ENCODE results near the gene HMOX1. TPM values are rescaled to one million over a fixed set of nuclear protein-coding genes. Genes with fewer than 3 reads are reported as not detected.

HMOX1 gene
- total RNA-seq, 1 experiment from 2014 or later: 12.1 TPM

DNA sequence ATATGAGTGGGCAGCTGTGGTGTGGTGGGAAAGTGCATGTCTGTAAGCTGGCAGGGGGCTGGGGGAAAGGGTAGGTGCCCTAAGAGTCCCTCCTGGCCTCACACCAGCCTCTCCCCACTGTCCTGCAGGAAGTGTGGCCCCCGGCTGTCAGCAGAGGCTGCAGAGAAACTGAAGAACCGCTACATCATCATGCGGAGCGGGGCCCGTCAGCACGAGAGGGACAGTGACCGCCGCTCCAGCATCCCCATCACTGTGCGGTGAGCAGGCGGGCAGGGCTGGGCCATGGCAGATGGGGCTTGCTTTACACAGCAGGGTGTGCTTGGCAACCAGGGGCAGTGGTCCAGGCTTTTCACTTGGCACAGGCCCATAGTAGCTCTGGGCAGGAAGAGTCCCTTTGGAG is 38.9 kb downstream of the HMOX1 start (continued):
- TF ChIP-seq ZNF219 (CRISPR knock-in tag; IDR thresholded peaks at IDR 0.05; ENCODE audit: borderline replicate concordance) (no peak), GRHL2 (CRISPR knock-in tag; IDR thresholded peaks at IDR 0.05; ENCODE audit: insufficient replicate concordance, severe bottlenecking) (no peak), ZNF512 (CRISPR knock-in tag; IDR thresholded peaks at IDR 0.05; ENCODE audit: borderline replicate concordance) (no peak), NR2C2 (CRISPR knock-in tag; IDR thresholded peaks at IDR 0.05) (no peak)
- TF ChIP-seq, protein P1, sequence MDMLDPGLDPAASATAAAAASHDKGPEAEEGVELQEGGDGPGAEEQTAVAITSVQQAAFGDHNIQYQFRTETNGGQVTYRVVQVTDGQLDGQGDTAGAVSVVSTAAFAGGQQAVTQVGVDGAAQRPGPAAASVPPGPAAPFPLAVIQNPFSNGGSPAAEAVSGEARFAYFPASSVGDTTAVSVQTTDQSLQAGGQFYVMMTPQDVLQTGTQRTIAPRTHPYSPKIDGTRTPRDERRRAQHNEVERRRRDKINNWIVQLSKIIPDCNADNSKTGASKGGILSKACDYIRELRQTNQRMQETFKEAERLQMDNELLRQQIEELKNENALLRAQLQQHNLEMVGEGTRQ (CRISPR knock-in tag; IDR thresholded peaks at IDR 0.05): no peak
- TF ChIP-seq, protein P2, sequence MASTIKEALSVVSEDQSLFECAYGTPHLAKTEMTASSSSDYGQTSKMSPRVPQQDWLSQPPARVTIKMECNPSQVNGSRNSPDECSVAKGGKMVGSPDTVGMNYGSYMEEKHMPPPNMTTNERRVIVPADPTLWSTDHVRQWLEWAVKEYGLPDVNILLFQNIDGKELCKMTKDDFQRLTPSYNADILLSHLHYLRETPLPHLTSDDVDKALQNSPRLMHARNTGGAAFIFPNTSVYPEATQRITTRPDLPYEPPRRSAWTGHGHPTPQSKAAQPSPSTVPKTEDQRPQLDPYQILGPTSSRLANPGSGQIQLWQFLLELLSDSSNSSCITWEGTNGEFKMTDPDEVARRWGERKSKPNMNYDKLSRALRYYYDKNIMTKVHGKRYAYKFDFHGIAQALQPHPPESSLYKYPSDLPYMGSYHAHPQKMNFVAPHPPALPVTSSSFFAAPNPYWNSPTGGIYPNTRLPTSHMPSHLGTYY (CRISPR knock-in tag; IDR thresholded peaks at IDR 0.05): no peak

GRCh38 chr22:35421121-35421520 is 40.2 kb downstream of the HMOX1 start:
- POLR2A ChIA-PET: interaction anchor here (0.6 to 2.7 kb wide), 4 partner anchors 10 to 41 kb away, joined by 3 to 12 read pairs (median 4); no protein-coding TSS in a partner anchor
- Mint-ChIP-seq H3K4me1 (peaks cover 17% of the 10 kb centered on the region), H3K9me3 (no peaks in the 10 kb centered on the region), H3K36me3 (peaks cover 79% of the 10 kb centered on the region), H3K27ac (no peak overlapping the region), H3K27me3 (ENCODE audit: low read depth) (no peaks in the 10 kb centered on the region), H3K4me3 (no peak overlapping the region)
- ATAC-seq: peak; percentile 68
- CTCF ChIA-PET: interaction anchor here (0.6 to 2.4 kb wide), 14 partner anchors 9 to 911 kb away, joined by 3 to 13 read pairs (median 5); no protein-coding TSS in a partner anchor
- TF ChIP-seq, protein P3, sequence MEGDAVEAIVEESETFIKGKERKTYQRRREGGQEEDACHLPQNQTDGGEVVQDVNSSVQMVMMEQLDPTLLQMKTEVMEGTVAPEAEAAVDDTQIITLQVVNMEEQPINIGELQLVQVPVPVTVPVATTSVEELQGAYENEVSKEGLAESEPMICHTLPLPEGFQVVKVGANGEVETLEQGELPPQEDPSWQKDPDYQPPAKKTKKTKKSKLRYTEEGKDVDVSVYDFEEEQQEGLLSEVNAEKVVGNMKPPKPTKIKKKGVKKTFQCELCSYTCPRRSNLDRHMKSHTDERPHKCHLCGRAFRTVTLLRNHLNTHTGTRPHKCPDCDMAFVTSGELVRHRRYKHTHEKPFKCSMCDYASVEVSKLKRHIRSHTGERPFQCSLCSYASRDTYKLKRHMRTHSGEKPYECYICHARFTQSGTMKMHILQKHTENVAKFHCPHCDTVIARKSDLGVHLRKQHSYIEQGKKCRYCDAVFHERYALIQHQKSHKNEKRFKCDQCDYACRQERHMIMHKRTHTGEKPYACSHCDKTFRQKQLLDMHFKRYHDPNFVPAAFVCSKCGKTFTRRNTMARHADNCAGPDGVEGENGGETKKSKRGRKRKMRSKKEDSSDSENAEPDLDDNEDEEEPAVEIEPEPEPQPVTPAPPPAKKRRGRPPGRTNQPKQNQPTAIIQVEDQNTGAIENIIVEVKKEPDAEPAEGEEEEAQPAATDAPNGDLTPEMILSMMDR (IDR thresholded peaks at IDR 0.05): no peak
- TF ChIP-seq ZNF416 (CRISPR knock-in tag; IDR thresholded peaks at IDR 0.05) (no peak), NFYB (CRISPR knock-in tag; conservative IDR thresholded peaks at IDR 0.05; ENCODE audit: low read depth) (no peak)
- peak; percentile 42 for DNase-seq (ENCODE audit: low spot score)

DNA sequence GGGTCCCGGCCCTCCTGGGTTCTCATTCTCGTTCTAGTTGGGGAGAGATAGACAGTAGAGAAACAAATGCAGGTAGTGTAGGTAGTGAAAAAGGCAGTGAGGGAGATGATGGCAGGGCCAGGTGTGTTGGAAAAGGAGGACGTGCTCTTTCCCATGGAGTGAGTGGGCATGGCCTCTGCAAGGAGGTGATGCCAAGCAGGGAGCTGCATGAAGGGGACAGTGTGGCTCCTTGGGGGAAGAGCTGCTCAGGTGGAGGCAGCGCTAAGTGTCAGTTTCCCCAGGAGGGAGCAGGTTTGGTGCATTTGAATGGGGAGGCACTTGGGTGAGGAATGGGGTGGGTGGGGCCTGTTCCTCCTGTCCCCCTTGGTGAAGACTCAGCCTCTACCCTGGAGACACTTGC is 41.2 kb downstream of the HMOX1 start:
- ATAC-seq (no peak), DNase-seq (ENCODE audit: low spot score) (no peak)
- Mint-ChIP-seq H3K4me1 (peaks cover 26% of the 10 kb centered on the region), H3K27ac (no peak overlapping the region), H3K4me3 (no peak overlapping the region), H3K36me3 (peaks cover 78% of the 10 kb centered on the region), H3K9me3 (no peaks in the 10 kb centered on the region), H3K27me3 (ENCODE audit: low read depth) (no peaks in the 10 kb centered on the region)
- ChIA-PET CTCF (interaction anchor here (2.4 kb wide), 1 partner anchor 71 kb away, joined by 7 read pairs; no protein-coding TSS in a partner anchor), POLR2A (interaction anchor here (0.7 to 2.7 kb wide), 2 partner anchors 8 to 11 kb away, joined by 5 to 12 read pairs; no protein-coding TSS in a partner anchor)
- no peak for TF ChIP-seq SMAD3 (CRISPR knock-in tag; IDR thresholded peaks at IDR 0.05; ENCODE audit: borderline replicate concordance)
- no peak for TF ChIP-seq NFATC4 (CRISPR knock-in tag; IDR thresholded peaks at IDR 0.05)
- no peak for TF ChIP-seq SP1 (CRISPR knock-in tag; conservative IDR thresholded peaks at IDR 0.05)
- no peak for TF ChIP-seq ETV6 (CRISPR knock-in tag; IDR thresholded peaks at IDR 0.05)
- no peak for TF ChIP-seq ZBTB21 (CRISPR knock-in tag; IDR thresholded peaks at IDR 0.05; ENCODE audit: borderline replicate concordance)
- TF ChIP-seq, protein P4, sequence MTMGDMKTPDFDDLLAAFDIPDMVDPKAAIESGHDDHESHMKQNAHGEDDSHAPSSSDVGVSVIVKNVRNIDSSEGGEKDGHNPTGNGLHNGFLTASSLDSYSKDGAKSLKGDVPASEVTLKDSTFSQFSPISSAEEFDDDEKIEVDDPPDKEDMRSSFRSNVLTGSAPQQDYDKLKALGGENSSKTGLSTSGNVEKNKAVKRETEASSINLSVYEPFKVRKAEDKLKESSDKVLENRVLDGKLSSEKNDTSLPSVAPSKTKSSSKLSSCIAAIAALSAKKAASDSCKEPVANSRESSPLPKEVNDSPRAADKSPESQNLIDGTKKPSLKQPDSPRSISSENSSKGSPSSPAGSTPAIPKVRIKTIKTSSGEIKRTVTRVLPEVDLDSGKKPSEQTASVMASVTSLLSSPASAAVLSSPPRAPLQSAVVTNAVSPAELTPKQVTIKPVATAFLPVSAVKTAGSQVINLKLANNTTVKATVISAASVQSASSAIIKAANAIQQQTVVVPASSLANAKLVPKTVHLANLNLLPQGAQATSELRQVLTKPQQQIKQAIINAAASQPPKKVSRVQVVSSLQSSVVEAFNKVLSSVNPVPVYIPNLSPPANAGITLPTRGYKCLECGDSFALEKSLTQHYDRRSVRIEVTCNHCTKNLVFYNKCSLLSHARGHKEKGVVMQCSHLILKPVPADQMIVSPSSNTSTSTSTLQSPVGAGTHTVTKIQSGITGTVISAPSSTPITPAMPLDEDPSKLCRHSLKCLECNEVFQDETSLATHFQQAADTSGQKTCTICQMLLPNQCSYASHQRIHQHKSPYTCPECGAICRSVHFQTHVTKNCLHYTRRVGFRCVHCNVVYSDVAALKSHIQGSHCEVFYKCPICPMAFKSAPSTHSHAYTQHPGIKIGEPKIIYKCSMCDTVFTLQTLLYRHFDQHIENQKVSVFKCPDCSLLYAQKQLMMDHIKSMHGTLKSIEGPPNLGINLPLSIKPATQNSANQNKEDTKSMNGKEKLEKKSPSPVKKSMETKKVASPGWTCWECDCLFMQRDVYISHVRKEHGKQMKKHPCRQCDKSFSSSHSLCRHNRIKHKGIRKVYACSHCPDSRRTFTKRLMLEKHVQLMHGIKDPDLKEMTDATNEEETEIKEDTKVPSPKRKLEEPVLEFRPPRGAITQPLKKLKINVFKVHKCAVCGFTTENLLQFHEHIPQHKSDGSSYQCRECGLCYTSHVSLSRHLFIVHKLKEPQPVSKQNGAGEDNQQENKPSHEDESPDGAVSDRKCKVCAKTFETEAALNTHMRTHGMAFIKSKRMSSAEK (CRISPR knock-in tag; IDR thresholded peaks at IDR 0.05; ENCODE audit: borderline replicate concordance): no peak
- no peak for TF ChIP-seq EMX1 (CRISPR knock-in tag; IDR thresholded peaks at IDR 0.05)
- TF ChIP-seq HMGA2 (CRISPR knock-in tag; IDR thresholded peaks at IDR 0.05): no peak
- TF ChIP-seq, protein P5, sequence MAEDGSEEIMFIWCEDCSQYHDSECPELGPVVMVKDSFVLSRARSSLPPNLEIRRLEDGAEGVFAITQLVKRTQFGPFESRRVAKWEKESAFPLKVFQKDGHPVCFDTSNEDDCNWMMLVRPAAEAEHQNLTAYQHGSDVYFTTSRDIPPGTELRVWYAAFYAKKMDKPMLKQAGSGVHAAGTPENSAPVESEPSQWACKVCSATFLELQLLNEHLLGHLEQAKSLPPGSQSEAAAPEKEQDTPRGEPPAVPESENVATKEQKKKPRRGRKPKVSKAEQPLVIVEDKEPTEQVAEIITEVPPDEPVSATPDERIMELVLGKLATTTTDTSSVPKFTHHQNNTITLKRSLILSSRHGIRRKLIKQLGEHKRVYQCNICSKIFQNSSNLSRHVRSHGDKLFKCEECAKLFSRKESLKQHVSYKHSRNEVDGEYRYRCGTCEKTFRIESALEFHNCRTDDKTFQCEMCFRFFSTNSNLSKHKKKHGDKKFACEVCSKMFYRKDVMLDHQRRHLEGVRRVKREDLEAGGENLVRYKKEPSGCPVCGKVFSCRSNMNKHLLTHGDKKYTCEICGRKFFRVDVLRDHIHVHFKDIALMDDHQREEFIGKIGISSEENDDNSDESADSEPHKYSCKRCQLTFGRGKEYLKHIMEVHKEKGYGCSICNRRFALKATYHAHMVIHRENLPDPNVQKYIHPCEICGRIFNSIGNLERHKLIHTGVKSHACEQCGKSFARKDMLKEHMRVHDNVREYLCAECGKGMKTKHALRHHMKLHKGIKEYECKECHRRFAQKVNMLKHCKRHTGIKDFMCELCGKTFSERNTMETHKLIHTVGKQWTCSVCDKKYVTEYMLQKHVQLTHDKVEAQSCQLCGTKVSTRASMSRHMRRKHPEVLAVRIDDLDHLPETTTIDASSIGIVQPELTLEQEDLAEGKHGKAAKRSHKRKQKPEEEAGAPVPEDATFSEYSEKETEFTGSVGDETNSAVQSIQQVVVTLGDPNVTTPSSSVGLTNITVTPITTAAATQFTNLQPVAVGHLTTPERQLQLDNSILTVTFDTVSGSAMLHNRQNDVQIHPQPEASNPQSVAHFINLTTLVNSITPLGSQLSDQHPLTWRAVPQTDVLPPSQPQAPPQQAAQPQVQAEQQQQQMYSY (CRISPR knock-in tag; IDR thresholded peaks at IDR 0.05): no peak
- TF ChIP-seq ATF1 (CRISPR knock-in tag; IDR thresholded peaks at IDR 0.05): no peak
- no peak for TF ChIP-seq PRRX2 (CRISPR knock-in tag; IDR thresholded peaks at IDR 0.05)
- no peak for TF ChIP-seq MXD4 (CRISPR knock-in tag; IDR thresholded peaks at IDR 0.05; ENCODE audit: borderline replicate concordance)

Data from WTC11 (cell line).